SK-N-SH (cell line): ENCODE measurements around the gene CES3. TPM values are rescaled to one million over a fixed set of nuclear protein-coding genes. Genes with fewer than 3 reads are reported as not detected.

Experiments
- CTCF ChIA-PET: fragments of 300-600, 350-600 bp; formaldehyde crosslinking; extraction: SDS; loops from one replicate; lab custom pipeline; 2021; lab: Yijun Ruan, JAX
- POLR2A ChIA-PET: fragments of 350-600 bp; sonication (Branson Sonifier 250); formaldehyde crosslinking; extraction: SDS; loops from one replicate; lab custom pipeline; 2020; ENCODE audit warnings: antibody characterized with exemption, inconsistent platforms; lab: Yijun Ruan, JAX
- DNase-seq: peaks from one replicate; pipeline ENCODE4 v3.0.0; 2012
- H2AFZ ChIP-seq: fragments of 200-600 bp; sonication (generic); 2 replicates; pipeline ENCODE4 v1.8.1; 2016; ENCODE audit warnings: antibody characterized with exemption, mild to moderate bottlenecking, low read depth
- H3F3A ChIP-seq: fragments of 200-600 bp; sonication (generic); replicated peaks from 2 replicates; pipeline ENCODE3; 2016; ENCODE audit warnings: antibody characterized with exemption, mild to moderate bottlenecking; ENCODE audit not compliant: insufficient read depth
- H3K27ac ChIP-seq, 2 experiments: fragments of 200-500 bp in 1 of 2; fragments of 200-600 bp in 1 of 2; sonication (Bioruptor generic) in 1 of 2; sonication (generic), shearing (Covaris generic) in 1 of 2; 2 replicates each; pipeline versions ENCODE4 v1.5.1 to v1.6.1; 2014 to 2016; ENCODE audit warnings: low read depth in 2 of 2, inconsistent platforms in 1 of 2, low read length in 1 of 2, mild to moderate bottlenecking in 1 of 2, mixed read lengths in 1 of 2
- H3K27me3 ChIP-seq: fragments of 200-600 bp; sonication (generic), shearing (Covaris generic); 2 replicates; pipeline ENCODE4 v1.6.1; 2016; ENCODE audit warnings: mixed run types; ENCODE audit not compliant: insufficient read depth
- H3K36me3 ChIP-seq, 2 experiments: fragments of 200-500 bp in 1 of 2; fragments of 200-600 bp in 1 of 2; sonication (Bioruptor generic) in 1 of 2; sonication (generic) in 1 of 2; replicated peaks in 1 of 2; 2 replicates each; pipeline versions ENCODE3 to v1.5.1; 2014 to 2016; ENCODE audit warnings: low read length in 1 of 2, mild to moderate bottlenecking in 1 of 2; ENCODE audit not compliant: insufficient read depth in 2 of 2, control insufficient read depth in 1 of 2
- H3K4me1 ChIP-seq, 2 experiments: fragments of 200-500 bp in 1 of 2; fragments of 200-600 bp in 1 of 2; sonication (Bioruptor generic) in 1 of 2; sonication (generic), shearing (Covaris generic) in 1 of 2; 2 replicates each; pipeline versions ENCODE4 v1.5.1 to v1.6.1; 2014 to 2016; ENCODE audit warnings: low read depth in 1 of 2, low read length in 1 of 2, mixed run types in 1 of 2; ENCODE audit not compliant: insufficient read depth in 2 of 2, control insufficient read depth in 1 of 2
- H3K4me2 ChIP-seq: fragments of 200-600 bp; sonication (generic), shearing (Covaris generic); 2 replicates; pipeline ENCODE4 v1.6.1; 2017; ENCODE audit warnings: mixed run types
- H3K4me3 ChIP-seq, 2 experiments: fragments of 200-500 bp in 1 of 2; fragments of 200-600 bp in 1 of 2; sonication (Bioruptor generic) in 1 of 2; sonication (generic), shearing (Covaris generic) in 1 of 2; 2 replicates each; pipeline versions ENCODE4 v1.5.1 to v1.8.1; 2014 to 2016; ENCODE audit warnings: low read depth in 2 of 2, inconsistent platforms in 1 of 2, low read length in 1 of 2, mild to moderate bottlenecking in 1 of 2, mixed read lengths in 1 of 2, moderate library complexity in 1 of 2
- H3K79me2 ChIP-seq: fragments of 200-600 bp; sonication (generic); 2 replicates; pipeline ENCODE4 v1.8.1; 2017; ENCODE audit warnings: mild to moderate bottlenecking; ENCODE audit not compliant: insufficient read depth
- H3K9ac ChIP-seq: fragments of 200-600 bp; sonication (generic); 2 replicates; pipeline ENCODE4 v1.6.1; 2017; ENCODE audit warnings: mixed run types
- H3K9me2 ChIP-seq: fragments of 200-600 bp; sonication (generic); 2 replicates; pipeline ENCODE4 v1.6.1; 2017; ENCODE audit warnings: mixed run types
- H3K9me3 ChIP-seq: fragments of 200-600 bp; sonication (generic); 2 replicates; pipeline ENCODE4 v1.6.1; 2017; ENCODE audit warnings: mixed run types, mild to moderate bottlenecking, moderate library complexity
- H4K20me1 ChIP-seq: fragments of 200-600 bp; sonication (generic); 2 replicates; pipeline ENCODE4 v1.6.1; 2017; ENCODE audit warnings: mild to moderate bottlenecking, mixed run types; ENCODE audit not compliant: insufficient read depth
- FOXJ3 ChIP-seq: sonication (generic); formaldehyde crosslinking; IDR thresholded peaks from 2 replicates; pipeline ENCODE4 v1.5.1; 2020; ENCODE audit warnings: mild to moderate bottlenecking, missing genetic modification reagents
- GATA2 ChIP-seq: sonication (generic); formaldehyde crosslinking; IDR thresholded peaks from 2 replicates; pipeline ENCODE4 v1.5.0; 2020; ENCODE audit warnings: mild to moderate bottlenecking, missing genetic modification reagents
- IRF3 ChIP-seq: fragments of 150-350 bp; IDR thresholded peaks from 2 replicates; pipeline ENCODE4 v1.6.1; 2016; ENCODE audit warnings: mild to moderate bottlenecking, low read depth, low read length
- MAX ChIP-seq: IDR thresholded peaks from 2 replicates; pipeline ENCODE4 v1.4.0; 2012; ENCODE audit warnings: low read depth
- MEF2A ChIP-seq: IDR thresholded peaks from 2 replicates; pipeline ENCODE4 v1.4.0; 2012; ENCODE audit warnings: low read depth, borderline replicate concordance
- POLR2AphosphoS5 ChIP-seq: IDR thresholded peaks from 2 replicates; pipeline ENCODE4 v1.6.1; 2012; ENCODE audit warnings: low read depth, low read length
- SMC3 ChIP-seq: IDR thresholded peaks from 2 replicates; pipeline ENCODE4 v1.6.1; 2012; ENCODE audit warnings: low read depth, low read length, improper control_type of control experiment
- TCF12 ChIP-seq: IDR thresholded peaks from 2 replicates; pipeline ENCODE4 v1.4.0; 2012
- YY1 ChIP-seq: IDR thresholded peaks from 2 replicates; pipeline ENCODE4 v1.4.0; 2012; ENCODE audit warnings: low read depth, mild to moderate bottlenecking
- WGBS: methylation state at CpG from one replicate; pipeline ENCODE4 v1.1.6; 2017; ENCODE audit warnings: low lambda C conversion rate; 5-methylcytosine and 5-hydroxymethylcytosine counted together
- polyA plus RNA-seq, 3 experiments: library from polyadenylated mRNA; depleted of rRNA; stranded (reverse); fragments of >200 nt; gene quantifications; 2 replicates each; pipeline ENCODE4 v1.2.3, GENCODE V29; 2012

Gene CES3
- polyA plus RNA-seq, 1 of the 3 experiments (the other 2 are of a cell fraction), result 1.4 TPM

- no peak overlapping the region for H2AFZ ChIP-seq
- ChIA-PET POLR2A (no interaction called here), CTCF (interaction anchor here (0.8 to 1.5 kb wide), 3 partner anchors 16 to 154 kb away, joined by 3 to 5 read pairs (median 3); no protein-coding TSS in a partner anchor)
- H3K4me1 ChIP-seq, result peaks cover 0 to 13% of the 10 kb centered on the region in 2 experiments; a peak in 1 of 4 replicates
- H3F3A ChIP-seq, result no peaks in the 10 kb centered on the region
- H3K4me3 ChIP-seq, result no peak overlapping the region
- TF ChIP-seq MEF2A (no peak), SMC3 (no peak)
- H3K27ac ChIP-seq, result no peak overlapping the region
- WGBS, result 88% methylated on average over 2 of the region's 3 CpGs
- no peaks in the 10 kb centered on the region for H3K79me2 ChIP-seq
- no peaks in the 10 kb centered on the region for H3K9me3 ChIP-seq
- H3K36me3 ChIP-seq, result no peaks in the 10 kb centered on the region
- no peak for DNase-seq
- H3K9ac ChIP-seq, result no peak overlapping the region
- H3K9me2 ChIP-seq, result no peaks in the 10 kb centered on the region
- H4K20me1 ChIP-seq, result no peaks in the 10 kb centered on the region
- H3K4me2 ChIP-seq, result 0 out of 2 replicates have a peak overlapping the region, but pooled peaks have one; percentile 41
- no peaks in the 10 kb centered on the region for H3K27me3 ChIP-seq
These were observed 40.7 kb downstream of the CES3 start for GRCh38 chr16:67001726-67002125.

- no peak for DNase-seq
- no peaks in the 10 kb centered on the region for H3K9me2 ChIP-seq
- no peak for TF ChIP-seq GATA2 (CRISPR knock-in tag)
- no peak for TF ChIP-seq IRF3
- no peak for TF ChIP-seq YY1
- no peak for TF ChIP-seq TCF12
- no peak for TF ChIP-seq MEF2A
- H3K27ac ChIP-seq, result no peak overlapping the region
- no peaks in the 10 kb centered on the region for H3K36me3 ChIP-seq
- ChIA-PET CTCF (interaction anchor here (0.8 to 2.0 kb wide), 8 partner anchors 11 to 151 kb away, joined by 3 to 9 read pairs (median 4); no protein-coding TSS in a partner anchor), POLR2A (interaction anchor here (0.6 kb wide), 1 partner anchor 11 kb away, joined by 3 read pairs; no protein-coding TSS in a partner anchor)
- no peaks in the 10 kb centered on the region for H3K79me2 ChIP-seq
- no peaks in the 10 kb centered on the region for H4K20me1 ChIP-seq
- H3K4me2 ChIP-seq, result no peak overlapping the region
- H2AFZ ChIP-seq, result no peak overlapping the region; the same call in 1 of the 2 replicates
- WGBS, result 77% methylated on average over 12 of the region's 12 CpGs
- no peaks in the 10 kb centered on the region for H3K9me3 ChIP-seq
- no peak overlapping the region for H3K9ac ChIP-seq
- H3K27me3 ChIP-seq, result no peaks in the 10 kb centered on the region
- H3K4me3 ChIP-seq, result no peak overlapping the region
- no peaks in the 10 kb centered on the region for H3F3A ChIP-seq
- H3K4me1 ChIP-seq, result 0 out of 4 replicates have a peak, but pooled peaks cover 0 to 3% of the 10 kb centered on the region in 2 experiments
These were observed 46.0 kb downstream of the CES3 start for GRCh38 chr16:67006930-67007658.

- Histone ChIP-seq H3K9me2 (no peaks in the 10 kb centered on the region), H3K27me3 (no peaks in the 10 kb centered on the region), H4K20me1 (no peaks in the 10 kb centered on the region), H3K36me3 (no peaks in the 10 kb centered on the region), H3K4me2 (no peak overlapping the region), H3K4me3 (no peak overlapping the region), H3K9me3 (no peaks in the 10 kb centered on the region), H3K9ac (no peak overlapping the region), H3K79me2 (no peaks in the 10 kb centered on the region), H3F3A (no peaks in the 10 kb centered on the region), H3K27ac (no peak overlapping the region), H3K4me1 (peaks cover 3 to 11% of the 10 kb centered on the region in 2 experiments; a peak in 1 of 4 replicates), H2AFZ (no peak overlapping the region)
- DNase-seq, result no peak
- ChIA-PET CTCF (interaction anchor here (1.0 to 1.8 kb wide), 3 partner anchors 31 to 146 kb away, joined by 4 to 6 read pairs (median 4); no protein-coding TSS in a partner anchor), POLR2A (no interaction called here)
- TF ChIP-seq FOXJ3 (CRISPR knock-in tag), result no peak
- no peak for TF ChIP-seq TCF12
- no peak for TF ChIP-seq POLR2AphosphoS5
- no peak for TF ChIP-seq MAX
- 42% methylated on average over 1 of the region's 1 CpG for WGBS
These were observed 48.1 kb downstream of the CES3 start for GRCh38 chr16:67009158-67009557.
